GM18870 (cell line): ENCODE measurements around the gene LDB2.

Experiments
- ATAC-seq: cut with Tn5 transposase; IDR thresholded peaks from one replicate; pipeline ENCODE4 v1.9.1; 2021; ENCODE audit warnings: moderate library complexity; ENCODE audit not compliant: unreplicated experiment

The LDB2 gene

DNA sequence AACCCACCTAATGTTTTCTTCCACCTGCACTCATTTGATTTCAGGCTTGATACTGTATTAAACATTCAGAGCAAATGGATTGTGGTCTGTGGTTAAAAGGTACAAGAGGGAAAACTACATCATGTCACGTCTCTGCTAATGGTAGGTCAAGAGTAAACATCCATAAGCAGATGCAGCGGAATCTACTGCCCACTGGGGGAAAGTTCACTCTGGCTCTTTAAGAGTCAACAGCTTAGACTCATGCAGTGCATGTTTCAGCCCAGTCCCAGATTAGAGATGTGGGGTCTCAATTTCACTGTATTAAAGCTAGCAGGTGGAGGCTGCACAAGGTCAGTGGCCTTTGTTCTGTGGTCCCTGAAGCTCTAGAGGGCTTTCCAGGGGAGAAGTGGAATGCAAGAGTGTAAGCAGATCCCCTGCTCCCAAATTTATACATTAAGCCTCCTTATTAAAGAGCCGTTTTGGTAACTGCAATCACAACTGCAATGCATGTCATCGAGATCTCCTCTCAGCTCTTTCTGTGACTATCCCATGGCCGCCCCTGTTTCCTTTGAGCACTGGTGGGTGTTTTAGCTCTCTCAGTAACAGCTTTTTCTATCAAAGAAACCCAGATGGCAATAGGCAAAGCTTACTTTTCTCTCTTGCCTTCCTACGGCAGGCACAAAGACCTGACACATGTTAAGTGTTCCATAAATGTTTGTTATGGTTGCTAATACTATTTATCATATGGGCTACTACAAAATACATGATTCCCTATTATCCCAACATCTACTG, 53.4 kb downstream of the LDB2 start:
- ATAC-seq = no peak

DNA sequence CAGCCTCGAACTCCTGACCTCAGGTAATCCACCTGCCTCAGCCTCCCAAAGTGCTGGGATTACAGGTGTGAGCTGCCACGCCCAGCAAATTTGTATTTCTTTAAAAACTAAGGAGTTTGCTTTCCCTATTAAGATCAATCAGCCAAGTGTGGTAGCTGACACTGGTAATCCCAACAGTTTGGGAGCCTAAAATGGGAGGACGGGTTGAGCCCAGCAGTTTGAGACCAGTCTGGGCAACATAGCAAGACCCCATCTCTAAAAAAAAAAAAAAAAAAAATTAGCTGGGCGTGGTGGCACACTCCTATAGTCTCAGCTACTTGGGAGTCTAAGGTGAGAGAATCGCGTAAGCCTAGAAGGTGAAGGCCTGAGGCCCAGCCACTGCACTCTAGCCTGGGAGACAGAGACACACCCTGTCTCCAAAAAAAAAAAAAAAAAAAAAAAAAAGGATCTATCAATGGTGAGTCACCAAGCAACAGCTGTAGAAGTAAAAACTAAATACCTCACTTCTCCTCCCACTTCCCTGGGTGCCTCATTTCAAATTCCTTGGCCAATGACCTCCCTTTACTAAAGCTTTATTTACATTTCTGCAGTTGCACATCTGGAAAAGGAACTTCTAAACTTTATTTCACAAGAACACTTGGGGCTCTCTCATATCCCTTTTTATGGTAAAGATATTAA, 54.5 kb downstream of the LDB2 start:
- no peak for ATAC-seq

DNA sequence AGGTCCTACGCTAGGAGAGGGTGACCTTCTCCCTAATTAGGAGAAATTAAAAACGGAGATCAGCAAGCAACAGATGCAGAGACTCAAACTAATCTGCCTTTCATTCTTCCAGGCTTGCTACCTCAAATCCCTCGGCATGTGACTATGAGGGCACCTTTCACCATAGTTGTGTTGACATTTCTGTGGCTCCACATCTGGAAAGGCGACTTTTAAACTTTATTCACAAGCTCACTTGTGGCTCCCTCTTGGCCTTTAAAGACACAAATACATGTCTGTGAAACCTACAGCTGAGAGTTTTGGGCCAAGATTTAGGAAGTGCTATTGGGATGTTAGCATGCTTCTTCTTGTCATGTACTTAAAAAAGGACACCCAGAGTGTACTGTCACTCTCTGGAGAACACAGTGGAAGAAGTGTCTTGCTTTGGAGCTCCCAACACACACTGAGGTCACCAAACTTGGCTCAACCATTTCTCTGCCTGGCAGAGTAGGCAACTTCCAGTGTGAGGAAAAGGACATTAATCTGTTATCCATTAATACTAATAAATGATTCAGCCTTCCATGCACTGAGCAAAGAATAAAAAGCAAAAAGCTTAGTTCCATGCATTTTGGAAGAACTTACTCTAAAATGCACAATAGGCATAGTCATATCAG, 60.1 kb downstream of the LDB2 start:
- ATAC-seq = no peak

DNA sequence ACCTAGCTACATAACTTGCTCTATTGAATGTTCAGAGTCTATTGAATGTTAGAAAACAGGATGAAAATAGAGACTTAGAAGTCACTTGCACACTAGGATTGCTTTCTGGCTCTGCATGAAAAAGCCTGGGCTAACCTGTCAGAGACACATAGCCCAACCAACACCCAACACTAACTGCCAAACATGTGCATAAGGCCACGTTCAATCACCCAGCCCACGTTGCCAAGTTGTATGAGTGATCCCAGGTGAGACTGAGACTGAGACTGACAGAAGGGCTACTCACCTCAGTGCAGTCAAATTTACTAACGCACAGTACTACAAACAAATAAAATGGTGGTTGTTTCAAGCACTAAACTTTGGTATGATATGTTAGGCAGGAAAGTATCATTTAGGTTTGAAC, 61.0 kb downstream of the LDB2 start:
- ATAC-seq = no peak

DNA sequence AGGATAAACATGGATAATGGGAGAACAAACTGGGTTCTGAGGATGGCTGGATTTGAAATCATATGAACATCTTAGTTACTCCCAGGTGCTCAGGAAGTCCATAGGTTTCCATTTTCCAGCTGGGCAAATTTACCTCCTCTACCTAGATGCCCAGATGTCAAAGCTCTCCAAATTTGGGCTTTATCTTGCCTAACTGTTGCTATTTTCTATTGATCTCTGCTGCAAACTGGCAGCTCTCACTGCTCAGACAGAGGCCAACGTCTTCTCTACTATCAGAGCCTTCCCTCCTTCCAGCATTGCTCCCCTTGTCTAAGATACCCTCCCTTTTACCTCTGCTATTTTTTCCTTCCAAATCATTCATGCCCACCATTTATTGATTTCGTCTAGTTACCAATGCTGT, 62.1 kb downstream of the LDB2 start:
- no peak for ATAC-seq

DNA sequence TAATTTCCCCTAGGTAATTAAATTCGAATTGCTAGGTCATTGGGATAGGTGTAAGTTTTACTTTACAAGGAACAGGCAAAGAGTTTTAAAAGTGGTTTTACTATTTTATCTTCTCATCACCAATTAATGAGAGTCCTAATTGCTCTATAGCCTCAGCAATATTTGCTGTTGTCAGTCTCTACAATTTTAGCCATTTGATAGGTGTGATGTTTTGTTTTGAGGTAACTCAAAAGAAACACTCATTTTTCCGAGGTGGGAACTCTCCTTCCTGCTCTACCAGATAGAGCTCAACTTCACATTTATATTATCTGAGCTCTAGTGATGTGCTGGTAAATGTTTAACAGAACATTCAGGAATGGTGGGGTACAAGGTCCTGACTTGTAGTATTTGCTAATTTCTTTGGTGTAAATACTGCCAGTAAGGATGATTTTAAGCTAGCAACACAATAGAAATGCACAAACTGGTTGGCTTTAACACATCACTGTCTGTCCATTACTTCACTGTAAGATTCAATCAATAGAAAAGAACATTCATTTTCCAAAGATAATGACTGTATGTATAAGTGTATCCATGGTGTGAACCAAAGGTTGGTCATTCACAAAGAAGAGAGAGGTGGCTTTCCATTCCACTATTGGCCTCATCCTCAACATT, 62.7 kb downstream of the LDB2 start:
- no peak for ATAC-seq

DNA sequence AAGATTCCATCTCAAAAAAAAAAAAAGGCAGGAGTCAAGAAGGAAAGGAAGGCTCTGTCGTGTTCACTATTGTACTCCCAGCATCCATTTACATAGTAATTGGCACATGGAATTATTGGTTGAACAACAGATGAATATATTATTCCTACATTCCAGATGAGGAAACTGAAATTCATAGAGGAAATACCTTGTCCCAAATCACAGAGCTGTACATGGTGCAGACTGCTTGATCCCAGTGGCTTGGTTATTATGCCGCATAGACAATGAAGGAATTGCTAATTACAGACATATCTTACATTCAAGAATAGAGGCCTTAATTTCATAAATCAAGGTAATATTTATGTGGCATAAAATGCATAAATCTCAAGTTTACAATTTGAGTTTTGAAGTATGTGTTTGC, 63.6 kb downstream of the LDB2 start:
- ATAC-seq = no peak

DNA sequence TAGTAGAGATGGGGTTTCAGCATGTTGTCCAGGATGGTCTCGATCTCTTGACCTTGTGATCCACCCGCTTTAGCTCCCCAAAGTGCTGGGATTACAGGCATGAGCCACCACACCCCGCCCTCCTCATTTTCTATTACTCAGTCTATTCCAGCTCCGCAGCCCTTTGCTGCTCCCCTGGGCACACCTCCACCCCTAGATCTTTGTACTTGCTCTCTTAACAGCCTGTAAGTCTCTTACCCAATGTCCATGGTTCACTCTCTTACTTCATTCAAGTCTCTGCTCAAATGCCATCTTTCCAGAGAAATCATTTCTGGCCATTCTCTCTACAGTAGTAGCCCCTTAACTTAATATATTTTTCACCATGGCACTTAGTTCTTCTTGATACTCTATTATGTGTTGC, 64.7 kb downstream of the LDB2 start:
- no peak for ATAC-seq

DNA sequence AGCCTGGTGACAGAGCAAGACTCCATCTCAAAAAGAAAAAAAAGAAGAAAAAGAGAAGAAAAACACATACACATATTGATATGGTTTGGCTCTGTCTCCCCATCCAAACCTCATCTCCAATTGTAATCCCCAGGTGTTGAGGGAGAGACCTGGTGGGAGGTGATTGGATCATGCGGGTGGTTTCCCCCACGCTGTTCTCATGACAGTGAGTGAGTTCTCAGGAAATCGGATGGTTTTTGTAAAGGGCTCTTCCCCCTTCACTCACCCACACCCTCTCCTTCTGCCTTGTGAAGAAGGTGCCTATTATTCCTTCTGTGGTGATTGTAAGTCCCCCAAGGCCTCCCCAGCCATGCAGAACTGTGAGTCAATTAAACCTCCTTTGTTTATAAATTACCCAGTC, 68.4 kb downstream of the LDB2 start:
- no peak for ATAC-seq

DNA sequence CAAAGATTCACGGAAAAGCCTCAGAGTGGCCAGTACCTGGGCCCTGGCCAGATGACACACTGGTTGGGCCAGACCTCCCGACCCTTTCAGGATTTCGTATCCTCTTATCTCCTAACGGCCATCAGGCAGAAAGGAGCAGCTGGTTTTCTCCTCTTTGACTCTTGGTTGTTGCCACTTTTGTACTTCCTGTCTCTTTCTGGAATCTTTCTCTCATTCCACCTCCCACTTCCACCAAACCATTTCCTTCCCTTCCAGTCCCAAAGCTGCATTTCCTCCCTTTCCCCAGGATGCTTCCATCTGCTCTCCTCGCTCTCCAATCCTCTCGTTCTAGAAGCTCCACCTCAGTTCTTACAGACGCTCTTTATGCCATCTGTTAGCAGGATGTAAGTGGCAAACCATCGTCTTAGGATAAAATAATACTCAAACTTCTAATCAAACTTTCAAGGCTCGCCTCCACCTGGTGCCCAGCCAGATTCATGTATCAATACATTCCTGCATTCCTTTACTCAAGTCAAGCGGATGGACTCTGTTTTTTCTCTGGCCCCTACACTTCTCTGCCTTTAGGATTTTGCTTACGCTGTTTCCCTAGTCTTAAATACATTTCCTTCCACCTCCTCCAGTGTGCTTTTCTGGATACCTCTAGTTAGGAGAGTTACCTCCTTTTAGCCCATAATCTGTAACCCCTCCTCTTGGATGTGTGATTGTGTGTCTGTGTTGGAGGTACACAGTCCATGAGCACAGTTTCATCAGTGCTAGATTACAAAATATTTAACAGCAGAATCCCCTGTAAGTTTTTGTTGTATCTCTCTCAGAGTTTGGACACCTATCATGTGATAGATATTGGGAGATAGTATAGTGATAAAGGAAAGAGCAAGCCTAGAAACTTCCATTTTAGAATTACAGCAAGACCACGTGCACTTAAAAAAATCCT, 70.4 kb downstream of the LDB2 start:
- no peak for ATAC-seq

DNA sequence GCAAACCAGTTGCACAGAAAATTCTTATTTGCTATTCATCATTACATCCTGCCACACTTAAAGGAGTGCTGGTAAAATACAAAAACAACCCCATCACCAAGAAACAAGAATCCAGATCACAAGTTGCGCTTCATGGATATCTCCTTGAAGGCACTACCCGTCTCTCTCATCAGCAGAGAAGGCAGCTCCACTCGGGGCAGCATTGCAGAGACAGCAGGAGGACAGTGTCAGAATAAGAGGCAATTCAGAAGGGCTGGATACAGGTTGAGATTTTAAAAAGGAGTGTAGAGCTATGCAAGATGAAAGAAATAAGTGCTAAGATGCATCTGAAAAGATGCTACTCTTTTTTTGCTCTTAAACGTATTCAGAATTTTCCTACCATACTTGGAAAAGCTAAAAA, 71.4 kb downstream of the LDB2 start:
- no peak for ATAC-seq

DNA sequence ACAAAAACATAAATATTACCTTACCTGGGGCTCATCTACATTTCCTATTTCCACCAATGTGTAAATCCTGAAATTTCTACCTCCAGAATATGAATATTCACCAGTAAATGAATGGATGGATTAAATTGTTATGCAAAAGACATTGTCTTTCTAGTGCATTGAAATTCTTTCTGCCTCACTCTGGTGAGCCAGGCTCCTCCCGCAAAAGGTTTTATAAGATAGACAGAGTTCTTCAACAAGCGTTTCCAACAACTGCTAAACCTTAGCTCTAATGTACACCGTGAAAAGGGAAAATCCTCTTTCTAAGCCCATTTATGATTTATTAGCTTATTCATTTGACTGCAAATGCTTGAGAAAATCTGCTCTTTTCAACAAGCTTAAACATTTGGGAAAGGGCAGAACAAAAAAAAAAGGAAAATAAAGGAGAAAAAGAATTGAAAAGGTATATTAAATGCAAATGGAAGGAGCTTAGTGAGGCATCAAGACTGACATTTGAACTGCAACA, 72.0 kb downstream of the LDB2 start:
- ATAC-seq = no peak

DNA sequence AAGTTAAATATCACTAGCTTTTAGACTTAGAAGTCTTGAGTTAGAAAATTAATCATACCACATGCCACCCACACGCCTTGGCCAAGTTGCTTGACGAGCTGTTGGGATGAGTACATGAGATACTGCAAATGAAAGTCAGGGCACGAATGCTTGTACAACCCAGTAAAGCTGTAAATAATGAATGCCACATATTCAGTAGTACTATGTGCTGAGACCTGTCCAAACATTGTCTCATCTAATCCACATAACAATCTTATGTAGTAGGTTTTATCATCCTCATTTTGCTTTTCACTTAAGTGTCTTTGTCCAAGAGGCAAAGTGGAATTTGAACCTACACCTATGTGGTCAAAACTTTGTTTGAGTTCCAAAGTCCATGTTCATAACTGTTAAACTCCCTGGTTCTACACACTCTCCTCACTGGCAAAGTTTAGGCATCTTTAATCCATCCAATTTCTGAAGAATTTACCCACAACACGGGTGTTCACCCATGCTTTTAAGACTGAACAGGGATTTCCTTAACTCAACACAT, 74.1 kb downstream of the LDB2 start:
- no peak for ATAC-seq

DNA sequence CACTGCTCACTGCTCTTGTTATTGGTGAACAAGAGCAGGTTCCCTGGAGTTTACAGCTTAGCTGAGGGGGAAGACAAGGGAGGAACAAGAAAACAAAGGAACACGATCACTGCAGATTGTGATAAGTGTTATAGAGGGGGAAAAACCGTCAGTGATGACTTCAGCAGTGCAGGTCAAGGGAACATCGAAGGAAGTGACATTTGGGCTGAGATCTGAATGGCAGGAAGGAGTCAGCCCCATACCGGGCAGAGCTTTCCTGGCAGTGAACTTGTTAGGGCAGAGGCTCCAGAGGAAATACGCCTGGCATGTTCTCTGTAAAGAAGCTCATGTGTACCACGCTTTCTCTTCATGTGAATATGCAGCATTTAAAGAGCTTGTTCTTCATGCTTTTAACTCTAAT, 78.1 kb downstream of the LDB2 start:
- ATAC-seq = no peak

DNA sequence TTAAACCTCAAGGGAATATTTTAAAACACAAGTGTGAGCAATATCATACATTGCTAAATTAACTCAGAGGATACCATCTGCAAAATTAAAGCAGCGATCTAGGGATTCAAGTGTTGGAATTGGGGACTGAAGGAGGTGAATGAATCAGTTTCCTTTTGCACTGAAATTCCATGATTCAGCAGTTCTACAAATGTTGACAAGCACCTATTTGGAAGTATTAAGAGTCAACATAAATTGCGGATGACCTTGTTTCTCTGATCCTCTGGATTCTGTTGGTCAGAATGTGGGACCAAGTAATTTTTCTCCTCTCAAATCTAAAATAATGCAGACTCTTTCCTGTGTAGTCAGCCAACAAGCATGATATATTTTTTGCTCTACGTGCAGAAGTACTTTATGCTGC, 78.8 kb downstream of the LDB2 start:
- ATAC-seq = no peak

DNA sequence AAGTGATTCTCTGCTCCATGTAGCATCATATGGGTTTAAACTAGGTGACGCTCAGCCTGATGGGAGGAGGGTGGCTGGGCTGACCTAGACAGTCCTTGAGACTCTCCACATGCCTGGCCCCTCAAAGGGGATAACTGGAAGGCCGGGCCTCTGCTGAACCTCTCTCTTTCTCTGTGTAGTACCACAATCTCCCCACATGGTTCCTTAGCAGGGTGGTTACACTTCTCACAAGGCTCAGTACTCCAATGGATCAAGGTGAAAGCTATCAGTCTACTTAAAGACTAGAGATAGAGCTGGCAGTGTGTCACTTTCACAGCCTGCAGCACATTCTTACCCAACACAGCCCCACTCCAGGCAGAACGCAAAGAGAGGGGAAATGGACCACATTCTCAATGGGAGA, 80.4 kb downstream of the LDB2 start:
- ATAC-seq = no peak

DNA sequence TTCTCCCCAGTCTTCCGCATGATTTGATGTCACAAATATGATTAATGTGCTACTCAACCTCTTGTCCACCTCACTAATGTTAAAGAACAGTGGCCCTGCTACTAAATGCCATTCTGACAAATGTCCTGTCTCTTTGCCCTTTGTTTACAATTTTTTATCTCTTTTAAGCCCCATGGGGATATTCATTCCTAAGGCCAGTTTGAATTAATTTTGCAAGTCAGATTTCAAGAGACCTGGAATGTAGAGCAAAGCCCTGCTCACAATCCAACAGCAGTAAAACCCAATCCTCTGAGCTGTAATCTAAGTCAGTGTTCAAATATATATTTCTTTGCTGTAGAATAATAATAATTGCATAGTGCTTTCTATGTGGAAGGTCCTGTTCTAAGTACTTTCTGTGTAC, 81.2 kb downstream of the LDB2 start:
- no peak for ATAC-seq

DNA sequence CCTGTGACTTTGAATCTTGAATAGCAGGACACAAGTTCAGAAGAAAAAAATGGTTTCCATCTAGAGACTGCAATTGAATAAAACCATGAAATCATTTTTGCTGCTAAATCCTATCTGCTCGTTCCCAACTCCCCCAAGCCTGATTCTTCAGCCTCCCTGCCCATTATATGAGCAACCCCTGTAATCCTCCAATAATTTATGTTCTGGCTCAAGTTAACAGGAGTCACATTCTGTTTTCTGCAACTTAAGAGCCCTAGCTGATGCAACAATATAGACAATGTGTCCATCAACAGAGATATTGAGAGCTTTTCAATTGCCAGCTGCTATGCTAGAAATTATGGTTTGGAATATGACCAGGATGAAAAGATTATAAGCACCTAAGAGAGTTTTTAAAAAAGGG, 84.1 kb downstream of the LDB2 start:
- no peak for ATAC-seq

DNA sequence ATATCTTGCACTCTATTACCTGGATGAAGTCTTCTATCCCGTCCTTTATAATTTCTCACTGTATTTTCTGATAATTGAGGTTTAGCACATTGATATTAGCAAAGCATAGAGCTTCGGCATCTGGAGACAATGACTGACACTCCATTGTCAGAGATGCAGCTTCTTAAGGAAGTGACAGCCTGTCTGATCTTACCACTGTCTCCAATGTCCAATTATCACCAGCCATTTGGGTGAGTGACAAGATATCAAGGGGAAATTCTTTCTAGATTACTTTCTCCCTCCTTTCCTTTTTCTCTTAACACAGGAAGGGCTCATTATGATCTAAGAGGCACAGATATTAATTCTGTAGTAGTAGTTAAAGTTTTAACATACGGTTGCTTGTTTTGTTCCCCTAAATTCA, 86.4 kb downstream of the LDB2 start:
- ATAC-seq = no peak

DNA sequence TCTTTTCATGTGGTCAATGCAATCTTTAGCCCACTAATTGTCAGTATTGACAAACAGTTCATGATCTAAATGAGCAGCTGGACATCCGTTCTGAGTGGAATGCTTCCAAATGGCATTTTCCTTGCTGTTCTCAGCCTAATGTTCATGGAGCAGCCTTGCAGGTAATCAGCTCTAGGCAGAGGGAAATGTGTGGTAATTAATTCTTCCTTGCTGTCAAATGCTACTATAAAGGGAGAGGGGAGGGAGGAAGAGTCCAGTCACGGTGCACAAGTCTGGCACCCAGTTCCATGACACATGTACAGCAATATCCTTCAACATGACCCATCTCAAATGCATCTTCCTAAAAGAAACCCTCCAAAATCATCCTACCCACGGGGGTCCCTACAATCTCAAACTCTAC, 88.5 kb downstream of the LDB2 start:
- ATAC-seq = no peak
